Glomerular visceral epithelial cell (primary cell): ENCODE measurements around the gene ATP8B1.
A peak's percentile ranks its signal among the peaks of the same experiment; 100 is the strongest.
"Not testable (repeated sequence)": the region's sequence is repeated elsewhere in the genome, so short reads cannot be mapped to it uniquely, and the experiment has no call there.

Experiments
- DNase-seq: peaks from one replicate; pipeline ENCODE4 v3.0.0-alpha.2; 2016; ENCODE audit errors: extremely low spot score

ATP8B1 gene

GRCh38 chr18:57666818-57667497, 136.2 kb downstream of the ATP8B1 start:
- no peak for DNase-seq

- no peak for DNase-seq
Measured at GRCh38 chr18:57664568-57665165, 138.4 kb downstream of the ATP8B1 start.

- peak; percentile 69 for DNase-seq
Measured at GRCh38 chr18:57660961-57661360, 142.2 kb downstream of the ATP8B1 start.

- no peak for DNase-seq
Measured at GRCh38 chr18:57659460-57660102, 143.5 kb downstream of the ATP8B1 start.

- DNase-seq, result no peak
Measured at GRCh38 chr18:57657542-57657941, 145.6 kb downstream of the ATP8B1 start.

GRCh38 chr18:57655740-57656139, 147.4 kb downstream of the ATP8B1 start:
- DNase-seq, result no peak

- no peak for DNase-seq
Measured at GRCh38 chr18:57651914-57652313, 151.2 kb downstream of the ATP8B1 start.

- peak; percentile 41 for DNase-seq
Measured at GRCh38 chr18:57649556-57650500, 153.3 kb downstream of the ATP8B1 start.

GRCh38 chr18:57648414-57648813, 154.7 kb downstream of the ATP8B1 start:
- DNase-seq, result no peak

- no peak for DNase-seq
Measured at GRCh38 chr18:57644540-57644939, 158.6 kb downstream of the ATP8B1 start.

GRCh38 chr18:57643726-57644125, 159.4 kb downstream of the ATP8B1 start:
- not testable (repeated sequence) for DNase-seq

- not testable (repeated sequence) for DNase-seq
Measured at GRCh38 chr18:57642462-57642861, 160.7 kb downstream of the ATP8B1 start.

GRCh38 chr18:57640749-57641148, 162.4 kb downstream of the ATP8B1 start:
- DNase-seq, result no peak

- no peak for DNase-seq
Measured at GRCh38 chr18:57640236-57640635, 162.9 kb downstream of the ATP8B1 start.

GRCh38 chr18:57635003-57635822, 167.9 kb downstream of the ATP8B1 start:
- no peak for DNase-seq

GRCh38 chr18:57631697-57632096, 171.4 kb downstream of the ATP8B1 start:
- no peak for DNase-seq

- peak; percentile 48 for DNase-seq
Measured at GRCh38 chr18:57630754-57631595, 172.1 kb downstream of the ATP8B1 start.

GRCh38 chr18:57630002-57630753, 172.9 kb downstream of the ATP8B1 start:
- peak; percentile 93 for DNase-seq

- DNase-seq, result no peak
Measured at GRCh38 chr18:57629422-57629821, 173.7 kb downstream of the ATP8B1 start.
